DMS153 treated with DMSO at 0.1 percent for 48 hours (cell line): ENCODE results near the gene GAS2L2.
"Not testable (repeated sequence)": the region's sequence is repeated elsewhere in the genome, so short reads cannot be mapped to it uniquely, and the experiment has no call there.

Experiments used
- DNase-seq: peaks from one replicate; lab custom pipeline; 2025; ENCODE audit not compliant: unreplicated experiment; lab: John Stamatoyannopoulos, UW

The GAS2L2 gene

GRCh38 chr17:35730400-35731005 lies 22.5 kb downstream of the GAS2L2 start:
- no peak for DNase-seq

- no peak for DNase-seq
These were observed 23.6 kb downstream of the GAS2L2 start for GRCh38 chr17:35729405-35729833.

- DNase-seq = no peak
These were observed 24.5 kb downstream of the GAS2L2 start for GRCh38 chr17:35728551-35728950.

GRCh38 chr17:35727635-35728034 lies 25.4 kb downstream of the GAS2L2 start:
- DNase-seq = no peak

GRCh38 chr17:35726953-35727460 lies 26.0 kb downstream of the GAS2L2 start:
- DNase-seq = no peak

GRCh38 chr17:35726127-35726952 lies 26.7 kb downstream of the GAS2L2 start:
- DNase-seq = no peak

GRCh38 chr17:35725802-35726126 lies 27.3 kb downstream of the GAS2L2 start:
- no peak for DNase-seq

GRCh38 chr17:35725058-35725457 lies 28.0 kb downstream of the GAS2L2 start:
- DNase-seq = no peak

- no peak for DNase-seq
These were observed 29.3 kb downstream of the GAS2L2 start for GRCh38 chr17:35723735-35724134.

- no peak for DNase-seq
These were observed 35.6 kb downstream of the GAS2L2 start for GRCh38 chr17:35717475-35717874.

- no peak for DNase-seq
These were observed 36.1 kb downstream of the GAS2L2 start for GRCh38 chr17:35716897-35717465.

- no peak for DNase-seq
These were observed 36.9 kb downstream of the GAS2L2 start for GRCh38 chr17:35716173-35716572.

GRCh38 chr17:35715416-35715815 lies 37.6 kb downstream of the GAS2L2 start:
- DNase-seq = no peak

- no peak for DNase-seq
These were observed 38.1 kb downstream of the GAS2L2 start for GRCh38 chr17:35714988-35715387.

GRCh38 chr17:35713069-35713728 lies 39.8 kb downstream of the GAS2L2 start:
- no peak for DNase-seq

- no peak for DNase-seq
These were observed 42.1 kb downstream of the GAS2L2 start for GRCh38 chr17:35710950-35711349.

GRCh38 chr17:35709874-35710273 lies 43.2 kb downstream of the GAS2L2 start:
- DNase-seq = no peak

- DNase-seq = peak; percentile 15
These were observed 44.1 kb downstream of the GAS2L2 start for GRCh38 chr17:35708951-35709350.

- no peak for DNase-seq
These were observed 44.9 kb downstream of the GAS2L2 start for GRCh38 chr17:35708149-35708548.

- peak; percentile 16 for DNase-seq
These were observed 47.3 kb downstream of the GAS2L2 start for GRCh38 chr17:35705705-35706104.

- DNase-seq = no peak
These were observed 47.8 kb downstream of the GAS2L2 start for GRCh38 chr17:35705230-35705629.

GRCh38 chr17:35703308-35703707 lies 49.7 kb downstream of the GAS2L2 start:
- DNase-seq = not testable (repeated sequence)
